ENCODE data around the gene DCP1A. TPM values are rescaled to one million over a fixed set of nuclear protein-coding genes. Genes with fewer than 3 reads are reported as not detected.
A peak's percentile ranks its signal among the peaks of the same experiment; 100 is the strongest.

The DCP1A gene
- total and polyA plus RNA-seq, 2 of the 13 experiments (the other 11 are each of a cell fraction or from before 2014, with no cell fraction given) = 14.2 to 41.2 TPM

GRCh38 chr3:53258600-53259426, 88.5 kb downstream of the DCP1A start (continued):
- TF ChIP-seq MEIS2 (CRISPR knock-in tag; IDR thresholded peaks at IDR 0.05) (0 out of 2 replicates have a peak, but pooled peaks have one; percentile 37), FOSL2 (CRISPR knock-in tag; IDR thresholded peaks at IDR 0.05) (no peak), MTF1 (CRISPR knock-in tag; IDR thresholded peaks at IDR 0.05) (no peak), ZNF460 (CRISPR knock-in tag; IDR thresholded peaks at IDR 0.05; ENCODE audit: borderline replicate concordance) (no peak), ZNF225 (CRISPR knock-in tag; IDR thresholded peaks at IDR 0.05) (no peak), ZNF441 (CRISPR knock-in tag; IDR thresholded peaks at IDR 0.05; ENCODE audit: borderline replicate concordance) (0 out of 2 replicates have a peak, but pooled peaks have one; percentile 33), SMAD9 (CRISPR knock-in tag; IDR thresholded peaks at IDR 0.05) (no peak), ZNF639 (CRISPR knock-in tag; conservative IDR thresholded peaks at IDR 0.05) (no peak), ZSCAN20 (CRISPR knock-in tag; IDR thresholded peaks at IDR 0.05; ENCODE audit: borderline replicate concordance) (no peak), ZNF547 (CRISPR knock-in tag; IDR thresholded peaks at IDR 0.05) (0 out of 2 replicates have a peak, but pooled peaks have one; percentile 47), GLI4 (CRISPR knock-in tag; IDR thresholded peaks at IDR 0.05; ENCODE audit: borderline replicate concordance) (no peak), RXRB (CRISPR knock-in tag; IDR thresholded peaks at IDR 0.05; ENCODE audit: borderline replicate concordance) (0 out of 2 replicates have a peak, but pooled peaks have one; percentile 21), ZNF468 (CRISPR knock-in tag; IDR thresholded peaks at IDR 0.05) (no peak), SALL1 (CRISPR knock-in tag; IDR thresholded peaks at IDR 0.05) (peak; percentile 67), TRAFD1 (CRISPR knock-in tag; IDR thresholded peaks at IDR 0.05; ENCODE audit: borderline replicate concordance) (no peak), RELA (CRISPR knock-in tag; IDR thresholded peaks at IDR 0.05) (no peak), HNF4A (CRISPR knock-in tag; IDR thresholded peaks at IDR 0.05) (peak; percentile 36; the same call in 1 of the 2 replicates), MLLT10 (CRISPR knock-in tag; IDR thresholded peaks at IDR 0.05) (no peak), ZNF878 (CRISPR knock-in tag; IDR thresholded peaks at IDR 0.05) (0 out of 2 replicates have a peak, but pooled peaks have one; percentile 27), PAX8 (CRISPR knock-in tag; IDR thresholded peaks at IDR 0.05; ENCODE audit: borderline replicate concordance) (no peak), IKZF5 (CRISPR knock-in tag; IDR thresholded peaks at IDR 0.05) (0 out of 2 replicates have a peak, but pooled peaks have one; percentile 29), ZSCAN21 (CRISPR knock-in tag; IDR thresholded peaks at IDR 0.05; ENCODE audit: borderline replicate concordance) (0 out of 2 replicates have a peak, but pooled peaks have one; percentile 46), MXI1 (IDR thresholded peaks at IDR 0.05; ENCODE audit: borderline replicate concordance, low read depth, low read length) (peak; percentile 63; the same call in 1 of the 3 replicates), MBD4 (IDR thresholded peaks at IDR 0.05; ENCODE audit: borderline replicate concordance, low read length) (no peak), REXO4 (CRISPR knock-in tag; IDR thresholded peaks at IDR 0.05; ENCODE audit: borderline replicate concordance) (0 out of 2 replicates have a peak, but pooled peaks have one; percentile 48), ZIK1 (CRISPR knock-in tag; IDR thresholded peaks at IDR 0.05; ENCODE audit: borderline replicate concordance, low read depth) (no peak), HNRNPH1 (optimal IDR thresholded peaks at IDR 0.05; ENCODE audit: low read depth, low read length) (no peak)
